Activated naive CD4-positive, alpha-beta T cell treated with anti-CD3 and anti-CD28 coated beads, Interleukin-2, amount 10 ng/mL, durations not matched to agents 7 days and 5 days (primary cell): ENCODE data around the gene SCAANT1.
A peak's percentile ranks its signal among the peaks of the same experiment; 100 is the strongest.

ENCODE experiments used
- CTCF ChIA-PET: fragments of 350-600 bp; sonication (Branson Sonifier 250); formaldehyde crosslinking; loops from one replicate; lab custom pipeline; 2021; ENCODE audit warnings: antibody characterized with exemption; lab: Charles Lee
- DNase-seq: peaks from one replicate; pipeline ENCODE4 v3.0.0-alpha.2; 2020
- H3K27ac Mint-ChIP-seq: one replicate; pipeline ENCODE4 v1.8.0; 2021; ENCODE audit warnings: mild to moderate bottlenecking, moderate library complexity, mixed read lengths
- H3K27me3 Mint-ChIP-seq: one replicate; pipeline ENCODE4 v1.8.0; 2021; ENCODE audit warnings: mild to moderate bottlenecking, mixed read lengths
- H3K36me3 Mint-ChIP-seq: one replicate; pipeline ENCODE4 v1.8.0; 2021; ENCODE audit warnings: mixed read lengths
- H3K4me1 Mint-ChIP-seq: one replicate; pipeline ENCODE4 v1.8.0; 2021; ENCODE audit warnings: mixed read lengths
- H3K4me3 Mint-ChIP-seq: one replicate; pipeline ENCODE4 v1.8.0; 2021; ENCODE audit warnings: mild to moderate bottlenecking, moderate library complexity, mixed read lengths
- H3K9me3 Mint-ChIP-seq: one replicate; pipeline ENCODE4 v1.8.0; 2021; ENCODE audit warnings: mixed read lengths

SCAANT1 gene

GRCh38 chr3:63911873-63912767 is at the start of gene SCAANT1:
Gene SCAANT1, minus strand, starts transcription at chr3:63912383.
- Mint-ChIP-seq H3K27me3 (no peaks in the 10 kb centered on the region), H3K4me3 (peak within 1 kb of the TSS; percentile 91), H3K27ac (peak within 1 kb of the TSS; percentile 97), H3K4me1 (peaks cover 48% of the 10 kb centered on the region), H3K9me3 (no peaks in the 10 kb centered on the region), H3K36me3 (peaks cover 27% of the 10 kb centered on the region)
- peak; percentile 86 for DNase-seq
- CTCF ChIA-PET = no interaction called here

- H3K36me3 Mint-ChIP-seq = peaks cover 8% of the 10 kb centered on the region
- no peak overlapping the region for H3K27ac Mint-ChIP-seq
- no peak overlapping the region for H3K4me3 Mint-ChIP-seq
- no peaks in the 10 kb centered on the region for H3K9me3 Mint-ChIP-seq
- CTCF ChIA-PET = interaction anchor here (0.8 to 12.1 kb wide), 15 partner anchors 9 to 61 kb away, joined by 3 to 139 read pairs (median 4); partner anchors contain the start of gene PSMD6
- peaks cover 43% of the 10 kb centered on the region for H3K4me1 Mint-ChIP-seq
- no peaks in the 10 kb centered on the region for H3K27me3 Mint-ChIP-seq
- DNase-seq = no peak
Measured at GRCh38 chr3:63961891-63962290, 49.7 kb upstream of the SCAANT1 start.

- Mint-ChIP-seq H3K9me3 (no peaks in the 10 kb centered on the region), H3K27me3 (no peaks in the 10 kb centered on the region), H3K36me3 (peaks cover 16% of the 10 kb centered on the region), H3K4me3 (no peak overlapping the region), H3K4me1 (peaks cover 31% of the 10 kb centered on the region), H3K27ac (peak overlapping the region; percentile 62)
- CTCF ChIA-PET = interaction anchor here (0.7 to 12.1 kb wide), 7 partner anchors 9 to 63 kb away, joined by 3 to 139 read pairs (median 5); partner anchors contain the start of gene PSMD6
- peak; percentile 29 for DNase-seq
Measured at GRCh38 chr3:63960048-63960711, 48.0 kb upstream of the SCAANT1 start.

GRCh38 chr3:63959146-63959545 is 47.0 kb upstream of the SCAANT1 start:
- peaks cover 24% of the 10 kb centered on the region for H3K36me3 Mint-ChIP-seq
- H3K9me3 Mint-ChIP-seq = no peaks in the 10 kb centered on the region
- H3K4me1 Mint-ChIP-seq = peaks cover 27% of the 10 kb centered on the region
- no peak overlapping the region for H3K4me3 Mint-ChIP-seq
- no peak for DNase-seq
- H3K27ac Mint-ChIP-seq = no peak overlapping the region
- CTCF ChIA-PET = interaction anchor here (1.0 to 12.1 kb wide), 3 partner anchors 10 to 64 kb away, joined by 3 to 139 read pairs (median 4); no protein-coding TSS in a partner anchor
- H3K27me3 Mint-ChIP-seq = no peaks in the 10 kb centered on the region

- H3K9me3 Mint-ChIP-seq = no peaks in the 10 kb centered on the region
Measured at GRCh38 chr3:63955830-63956545, 43.8 kb upstream of the SCAANT1 start.

GRCh38 chr3:63955036-63955650 is 43.0 kb upstream of the SCAANT1 start:
- CTCF ChIA-PET = interaction anchor here (2.0 kb wide), 1 partner anchor 43 kb away, joined by 4 read pairs; no protein-coding TSS in a partner anchor

More at GRCh38 chr3:63955830-63956545, 43.8 kb upstream of the SCAANT1 start:
- DNase-seq = no peak
- H3K4me1 Mint-ChIP-seq = peaks cover 29% of the 10 kb centered on the region
- peaks cover 35% of the 10 kb centered on the region for H3K36me3 Mint-ChIP-seq
- H3K27me3 Mint-ChIP-seq = no peaks in the 10 kb centered on the region
- no peak overlapping the region for H3K27ac Mint-ChIP-seq
- no peak overlapping the region for H3K4me3 Mint-ChIP-seq
- CTCF ChIA-PET = interaction anchor here (1.0 to 2.0 kb wide), 3 partner anchors 20 to 54 kb away, joined by 3 to 4 read pairs (median 4); no protein-coding TSS in a partner anchor

GRCh38 chr3:63954182-63954581 is 42.0 kb upstream of the SCAANT1 start:
- H3K4me1 Mint-ChIP-seq = peaks cover 29% of the 10 kb centered on the region
- no peak overlapping the region for H3K4me3 Mint-ChIP-seq
- H3K27ac Mint-ChIP-seq = no peak overlapping the region
- CTCF ChIA-PET = interaction anchor here (1.9 kb wide), 1 partner anchor 40 kb away, joined by 4 read pairs; no protein-coding TSS in a partner anchor
- DNase-seq = no peak
- H3K36me3 Mint-ChIP-seq = peaks cover 31% of the 10 kb centered on the region
- H3K9me3 Mint-ChIP-seq = no peaks in the 10 kb centered on the region
- no peaks in the 10 kb centered on the region for H3K27me3 Mint-ChIP-seq

More at GRCh38 chr3:63955036-63955650, 43.0 kb upstream of the SCAANT1 start:
- DNase-seq = no peak
- Mint-ChIP-seq H3K27ac (no peak overlapping the region), H3K27me3 (no peaks in the 10 kb centered on the region), H3K9me3 (no peaks in the 10 kb centered on the region), H3K4me1 (peaks cover 28% of the 10 kb centered on the region), H3K4me3 (no peak overlapping the region), H3K36me3 (peaks cover 32% of the 10 kb centered on the region)

- H3K36me3 Mint-ChIP-seq = peaks cover 37% of the 10 kb centered on the region
- H3K9me3 Mint-ChIP-seq = no peaks in the 10 kb centered on the region
- DNase-seq = no peak
- CTCF ChIA-PET = interaction anchor here (2.0 kb wide), 1 partner anchor 8 kb away, joined by 5 read pairs; no protein-coding TSS in a partner anchor
- H3K4me1 Mint-ChIP-seq = peaks cover 39% of the 10 kb centered on the region
- no peak overlapping the region for H3K4me3 Mint-ChIP-seq
- no peaks in the 10 kb centered on the region for H3K27me3 Mint-ChIP-seq
- peak overlapping the region; percentile 64 for H3K27ac Mint-ChIP-seq
Measured at GRCh38 chr3:63952248-63952594, 40.0 kb upstream of the SCAANT1 start.

GRCh38 chr3:63951492-63952247 is 39.5 kb upstream of the SCAANT1 start:
- CTCF ChIA-PET = interaction anchor here (1.8 to 2.0 kb wide), 3 partner anchors 9 to 71 kb away, joined by 3 to 11 read pairs (median 5); partner anchors contain the start of gene PSMD6
- Mint-ChIP-seq H3K27ac (peak overlapping the region; percentile 64), H3K9me3 (no peaks in the 10 kb centered on the region), H3K4me3 (peak overlapping the region; percentile 45), H3K36me3 (peaks cover 39% of the 10 kb centered on the region), H3K27me3 (no peaks in the 10 kb centered on the region), H3K4me1 (peaks cover 44% of the 10 kb centered on the region)
- DNase-seq = no peak

- Mint-ChIP-seq H3K9me3 (no peaks in the 10 kb centered on the region), H3K4me1 (peaks cover 51% of the 10 kb centered on the region), H3K36me3 (peaks cover 41% of the 10 kb centered on the region), H3K27me3 (no peaks in the 10 kb centered on the region), H3K27ac (no peak overlapping the region), H3K4me3 (no peak overlapping the region)
- DNase-seq = no peak
- CTCF ChIA-PET = interaction anchor here (1.8 to 2.0 kb wide), 3 partner anchors 10 to 72 kb away, joined by 3 to 11 read pairs (median 5); partner anchors contain the start of gene PSMD6
Measured at GRCh38 chr3:63950698-63951097, 38.5 kb upstream of the SCAANT1 start.

GRCh38 chr3:63949005-63949404 is 36.8 kb upstream of the SCAANT1 start:
- no peak for DNase-seq
- CTCF ChIA-PET = interaction anchor here (1.1 kb wide), 1 partner anchor 45 kb away, joined by 4 read pairs; no protein-coding TSS in a partner anchor
- peaks cover 34% of the 10 kb centered on the region for H3K36me3 Mint-ChIP-seq

GRCh38 chr3:63947594-63947993 is 35.4 kb upstream of the SCAANT1 start:
- no peaks in the 10 kb centered on the region for H3K9me3 Mint-ChIP-seq
- H3K36me3 Mint-ChIP-seq = peaks cover 34% of the 10 kb centered on the region
- H3K4me1 Mint-ChIP-seq = peaks cover 63% of the 10 kb centered on the region
- H3K27me3 Mint-ChIP-seq = no peaks in the 10 kb centered on the region
- no peak for DNase-seq
- H3K4me3 Mint-ChIP-seq = no peak overlapping the region
- CTCF ChIA-PET = interaction anchor here (0.6 kb wide), 1 partner anchor 14 kb away, joined by 4 read pairs; no protein-coding TSS in a partner anchor
- H3K27ac Mint-ChIP-seq = peak overlapping the region; percentile 24

More at GRCh38 chr3:63949005-63949404, 36.8 kb upstream of the SCAANT1 start:
- Mint-ChIP-seq H3K4me3 (no peak overlapping the region), H3K9me3 (no peaks in the 10 kb centered on the region), H3K27ac (no peak overlapping the region), H3K27me3 (no peaks in the 10 kb centered on the region), H3K4me1 (peaks cover 50% of the 10 kb centered on the region)
